ENCODE measurements around the gene APBA3.

Gene APBA3

GRCh38 chr19:3721887-3722442 is 39.5 kb downstream of the APBA3 start:
- no peak for DNase-seq (ENCODE audit: low read depth in 1 of 2, low spot score in 1 of 2)

GRCh38 chr19:3721131-3721886 is 40.2 kb downstream of the APBA3 start:
- DNase-seq (ENCODE audit: low read depth in 1 of 2, low spot score in 1 of 2): peak; percentile 78 to 81

- DNase-seq (ENCODE audit: low read depth in 1 of 2, low spot score in 1 of 2): no peak
These were observed 41.1 kb downstream of the APBA3 start for GRCh38 chr19:3720349-3720917.

GRCh38 chr19:3719868-3720267 is 41.6 kb downstream of the APBA3 start:
- DNase-seq (ENCODE audit: low read depth in 1 of 2, low spot score in 1 of 2): no peak

- DNase-seq (ENCODE audit: low read depth in 1 of 2, low spot score in 1 of 2): no peak
These were observed 45.3 kb downstream of the APBA3 start for GRCh38 chr19:3716147-3716668.

- DNase-seq (ENCODE audit: low read depth in 1 of 2, low spot score in 1 of 2): no peak
These were observed 48.6 kb downstream of the APBA3 start for GRCh38 chr19:3712663-3713611.

- no peak for DNase-seq (ENCODE audit: low read depth in 1 of 2, low spot score in 1 of 2)
These were observed 51.2 kb downstream of the APBA3 start for GRCh38 chr19:3710265-3710812.

GRCh38 chr19:3708207-3708931 is 53.1 kb downstream of the APBA3 start, which contains the start of gene TJP3:
TJP3 (plus strand) TSS chr19:3708384; CDS start chr19:3728433, 20,049 bp downstream.
- DNase-seq (ENCODE audit: low read depth in 1 of 2, low spot score in 1 of 2): no peak

- DNase-seq (ENCODE audit: low read depth in 1 of 2, low spot score in 1 of 2): no peak
These were observed 53.7 kb downstream of the APBA3 start for GRCh38 chr19:3707868-3708206.

- DNase-seq (ENCODE audit: low read depth in 1 of 2, low spot score in 1 of 2): no peak
These were observed 60.3 kb downstream of the APBA3 start for GRCh38 chr19:3701200-3701599.
